Measurements from ENCODE around the gene STUB1.
A peak's percentile ranks its signal among the peaks of the same experiment; 100 is the strongest.

The STUB1 gene

GRCh38 chr16:725463-726187 is 45.4 kb downstream of the STUB1 start:
- TF ChIP-seq CREB1 (IDR thresholded peaks at IDR 0.05; ENCODE audit: low read depth) (no peak), EP300 (IDR thresholded peaks at IDR 0.05; ENCODE audit: borderline replicate concordance) (no peak), RAD21 (IDR thresholded peaks at IDR 0.05; ENCODE audit: low read depth) (no peak), USF1 (IDR thresholded peaks at IDR 0.05) (no peak), TEAD4 (IDR thresholded peaks at IDR 0.05) (no peak), NFIC (IDR thresholded peaks at IDR 0.05) (no peak), CEBPB (IDR thresholded peaks at IDR 0.05) (no peak), TAF1 (IDR thresholded peaks at IDR 0.05; ENCODE audit: low read depth) (no peak), EGR1 (IDR thresholded peaks at IDR 0.05) (no peak), FOXM1 (IDR thresholded peaks at IDR 0.05; ENCODE audit: borderline replicate concordance, low read depth) (no peak), ZBTB7A (IDR thresholded peaks at IDR 0.05; ENCODE audit: low read depth) (no peak), TCF12 (IDR thresholded peaks at IDR 0.05; ENCODE audit: low read depth) (no peak), YY1 (IDR thresholded peaks at IDR 0.05; ENCODE audit: low read depth) (no peak), REST (IDR thresholded peaks at IDR 0.05; ENCODE audit: low read depth) (no peak), MAX (IDR thresholded peaks at IDR 0.05) (no peak)

GRCh38 chr16:726188-726437 is 45.9 kb downstream of the STUB1 start:
- TF ChIP-seq YY1 (IDR thresholded peaks at IDR 0.05; ENCODE audit: low read depth) (no peak), FOXM1 (IDR thresholded peaks at IDR 0.05; ENCODE audit: borderline replicate concordance, low read depth) (no peak), RAD21 (IDR thresholded peaks at IDR 0.05; ENCODE audit: low read depth) (no peak), MAX (IDR thresholded peaks at IDR 0.05) (no peak), TAF1 (IDR thresholded peaks at IDR 0.05; ENCODE audit: low read depth) (no peak; the same call in 1 of the 2 replicates), CEBPB (IDR thresholded peaks at IDR 0.05) (no peak), USF1 (IDR thresholded peaks at IDR 0.05) (no peak), TEAD4 (IDR thresholded peaks at IDR 0.05) (no peak), REST (IDR thresholded peaks at IDR 0.05; ENCODE audit: low read depth) (no peak), EP300 (IDR thresholded peaks at IDR 0.05; ENCODE audit: borderline replicate concordance) (no peak), ZBTB7A (IDR thresholded peaks at IDR 0.05; ENCODE audit: low read depth) (no peak), TCF12 (IDR thresholded peaks at IDR 0.05; ENCODE audit: low read depth) (no peak)

- TF ChIP-seq EGR1 (IDR thresholded peaks at IDR 0.05): no peak
- peak; percentile 56 for TF ChIP-seq USF1 (IDR thresholded peaks at IDR 0.05)
- 0 out of 2 replicates have a peak, but pooled peaks have one; percentile 13 for TF ChIP-seq ZBTB7A (IDR thresholded peaks at IDR 0.05; ENCODE audit: low read depth)
These were observed 46.5 kb downstream of the STUB1 start, which contains the start of the genes CCDC78 and HAGHL for GRCh38 chr16:726438-727290. CCDC78 (minus strand) TSS chr16:726443; CDS start chr16:726367, 76 bp downstream. HAGHL (plus strand) TSS chr16:727106; CDS start chr16:727510, 404 bp downstream.

GRCh38 chr16:727291-727977 is 47.2 kb downstream of the STUB1 start:
- TF ChIP-seq RAD21 (IDR thresholded peaks at IDR 0.05; ENCODE audit: low read depth) (no peak), ZBTB7A (IDR thresholded peaks at IDR 0.05; ENCODE audit: low read depth) (0 out of 2 replicates have a peak, but pooled peaks have one; percentile 22), EGR1 (IDR thresholded peaks at IDR 0.05) (no peak), CREB1 (IDR thresholded peaks at IDR 0.05; ENCODE audit: low read depth) (no peak), MAX (IDR thresholded peaks at IDR 0.05) (peak; percentile 38; the same call in 1 of the 2 replicates), USF1 (IDR thresholded peaks at IDR 0.05) (peak; percentile 31; the same call in 1 of the 2 replicates)

All from Ishikawa (cell line).